ENCODE data around the gene GNPAT. TPM values are rescaled to one million over a fixed set of nuclear protein-coding genes. Genes with fewer than 3 reads are reported as not detected.

The GNPAT gene
- total and polyA plus RNA-seq, 2 of the 8 experiments (the other 6 are each of a cell fraction or from before 2014, with no cell fraction given): 22.9 to 47.4 TPM

DNA sequence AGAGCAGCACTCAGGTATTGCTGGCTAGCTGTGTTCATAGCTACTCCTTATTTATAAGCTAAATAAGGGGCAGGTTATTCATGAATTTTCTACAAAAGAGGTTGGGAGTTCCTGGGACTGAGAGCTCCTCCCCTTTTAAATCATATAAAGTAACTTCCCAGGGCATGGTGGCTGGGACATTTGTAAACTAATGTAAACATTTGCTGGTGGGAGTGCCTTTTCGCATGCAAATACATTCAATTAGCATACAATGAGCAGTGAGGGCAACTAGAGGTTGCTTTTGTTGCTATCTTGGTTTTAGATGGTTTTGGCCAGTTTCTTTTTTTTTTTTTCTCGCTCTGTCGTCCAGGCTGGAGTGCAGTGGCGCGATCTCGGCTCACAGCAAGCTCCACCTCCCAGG is 43.4 kb downstream of the GNPAT start:
- no peak overlapping the region for H3K23ac ChIP-seq (ENCODE audit: insufficient read length)
- no peak overlapping the region for H2AK5ac ChIP-seq (ENCODE audit: low read depth, low read length)
- no peak overlapping the region for H4K91ac ChIP-seq (replicated peaks; ENCODE audit: insufficient read length, low read length)
- H3K9me3 ChIP-seq (ENCODE audit: insufficient read depth in 2 of 2, low read depth in 1 of 2, low read length in 1 of 2): no peaks in the 10 kb centered on the region; a peak in 1 of 4 replicates
- no peak overlapping the region for H2BK20ac ChIP-seq (ENCODE audit: low read length)
- no peaks in the 10 kb centered on the region for H3K79me2 ChIP-seq (ENCODE audit: control insufficient read depth in 1 of 2, insufficient read depth in 2 of 2, low read length in 2 of 2)
- H3K4me3 ChIP-seq (ENCODE audit: extremely low read depth in 1 of 4, insufficient read depth in 2 of 4, low read depth in 3 of 4, low read length in 4 of 4): no peak overlapping the region
- no peak overlapping the region for H2BK120ac ChIP-seq (replicated peaks; ENCODE audit: low read depth, low read length)
- H4K8ac ChIP-seq (ENCODE audit: extremely low read depth, insufficient read depth, low read length): no peak overlapping the region
- H4K5ac ChIP-seq (ENCODE audit: insufficient read length, low read depth, low read length): no peak overlapping the region
- POLR2A ChIA-PET (ENCODE audit: partially characterized antibody): no interaction called here
- H3K14ac ChIP-seq (ENCODE audit: insufficient read length): no peak overlapping the region
- no peaks in the 10 kb centered on the region for H3K36me3 ChIP-seq (ENCODE audit: control insufficient read depth in 2 of 4, insufficient read depth in 4 of 4, low read length in 3 of 4)
- no peaks in the 10 kb centered on the region for H3K79me1 ChIP-seq (ENCODE audit: low read depth, low read length)
- DNase-seq (ENCODE audit: low read depth in 1 of 2, low spot score in 2 of 2): no peak
- peaks cover 0 to 4% (median 0%) of the 10 kb centered on the region in 4 experiments; a peak in 1 of 7 replicates for H3K4me1 ChIP-seq (replicated peaks in 1 of 4; ENCODE audit: control insufficient read depth in 3 of 4, insufficient read depth in 4 of 4, low read length in 3 of 4)
- H3K4me2 ChIP-seq (ENCODE audit: insufficient read depth in 1 of 2, low read depth in 2 of 2, low read length in 2 of 2): no peak overlapping the region
- H3K23me2 ChIP-seq (ENCODE audit: low read depth, low read length): no peaks in the 10 kb centered on the region
- no peak overlapping the region for H3K27ac ChIP-seq (ENCODE audit: low read depth, low read length)
- no peaks in the 10 kb centered on the region for H3K27me3 ChIP-seq (replicated peaks in 1 of 4; ENCODE audit: control insufficient read depth in 3 of 4, extremely low read depth in 1 of 4, insufficient read depth in 3 of 4, low read length in 3 of 4)
- H4K20me1 ChIP-seq (replicated peaks in 1 of 2; ENCODE audit: control insufficient read depth in 1 of 2, insufficient read depth in 2 of 2, low read length in 2 of 2): no peaks in the 10 kb centered on the region
- H3K56ac ChIP-seq (replicated peaks; ENCODE audit: insufficient read length, low read depth, low read length): no peak overlapping the region
- no peak overlapping the region for H3K4ac ChIP-seq (replicated peaks; ENCODE audit: insufficient read length, low read depth, low read length)
- H2AFZ ChIP-seq (ENCODE audit: low read length): no peak overlapping the region
- no peak overlapping the region for H2BK15ac ChIP-seq (ENCODE audit: low read length)
- no peak overlapping the region for H2BK5ac ChIP-seq (ENCODE audit: low read depth, low read length)
- TF ChIP-seq POLR2AphosphoS5 (IDR thresholded peaks at IDR 0.05; ENCODE audit: low read depth, low read length) (no peak), POU5F1 (IDR thresholded peaks at IDR 0.05; ENCODE audit: low read depth, low read length) (peak; percentile 29; the same call in 1 of the 2 replicates)
- H3K18ac ChIP-seq (ENCODE audit: extremely low read depth, low read length): no peak overlapping the region
- CTCF ChIA-PET (ENCODE audit: partially characterized antibody): no interaction called here
- WGBS, 2 experiments (ENCODE audit: extremely low coverage in 1 of 2, insufficient coverage in 1 of 2, insufficient read length in 1 of 2, insufficient replicate concordance in 2 of 2, low coverage in 1 of 2, low lambda C conversion rate in 2 of 2, missing lambda C conversion rate in 1 of 2): 70% methylated on average over 1 of the region's 6 CpGs; no CpG with 5 or more reads in 1 of the 2 experiments
- FAIRE-seq: no peak
- H2BK12ac ChIP-seq (ENCODE audit: low read depth, low read length): no peak overlapping the region
- no peak overlapping the region for H3K9ac ChIP-seq (replicated peaks in 1 of 4; ENCODE audit: extremely low read depth in 1 of 4, low read depth in 3 of 4, low read length in 3 of 4)
